ENCODE results near the gene RPS18.
"Not testable (repeated sequence)": the region's sequence is repeated elsewhere in the genome, so short reads cannot be mapped to it uniquely, and the experiment has no call there.

Gene RPS18

GRCh38 chr6:33250731-33251130, 21.1 kb upstream of the RPS18 start:
- Mint-ChIP-seq H3K4me3 (peak overlapping the region in 1 of 2 donors; percentile 90), H3K9me3 (no peaks in the 10 kb centered on the region), H3K27ac (peak overlapping the region in 1 of 2 donors; percentile 97), H3K27me3 (no peaks in the 10 kb centered on the region), H3K4me1 (ENCODE audit: low read depth in 2 of 2) (peaks cover 26% of the 10 kb centered on the region in 2 donors), H3K36me3 (ENCODE audit: insufficient read depth) (peaks cover 21% of the 10 kb centered on the region)
- ATAC-seq (replicated peaks) (no peak), DNase-seq (no peak)

GRCh38 chr6:33251395-33252012, 20.4 kb upstream of the RPS18 start:
- Mint-ChIP-seq H3K36me3 (ENCODE audit: insufficient read depth) (peaks cover 26% of the 10 kb centered on the region), H3K4me1 (ENCODE audit: low read depth in 2 of 2) (peaks cover 26% of the 10 kb centered on the region in 2 donors), H3K27me3 (no peaks in the 10 kb centered on the region), H3K27ac (no peak overlapping the region), H3K4me3 (no peak overlapping the region), H3K9me3 (no peaks in the 10 kb centered on the region)
- no peak for DNase-seq
- ATAC-seq (replicated peaks): no peak

GRCh38 chr6:33252759-33253158, 19.1 kb upstream of the RPS18 start:
- Mint-ChIP-seq H3K27me3 (no peaks in the 10 kb centered on the region), H3K4me1 (ENCODE audit: low read depth in 2 of 2) (peaks cover 26% of the 10 kb centered on the region in 2 donors), H3K9me3 (no peaks in the 10 kb centered on the region), H3K36me3 (ENCODE audit: insufficient read depth) (peaks cover 30% of the 10 kb centered on the region), H3K27ac (no peak overlapping the region), H3K4me3 (no peak overlapping the region)
- no peak for ATAC-seq (replicated peaks)
- no peak for DNase-seq

- Mint-ChIP-seq H3K4me1 (ENCODE audit: low read depth in 2 of 2) (peaks cover 12 to 17% of the 10 kb centered on the region in 2 donors), H3K9me3 (no peaks in the 10 kb centered on the region), H3K4me3 (no peak overlapping the region), H3K36me3 (ENCODE audit: insufficient read depth) (peaks cover 31% of the 10 kb centered on the region), H3K27me3 (no peaks in the 10 kb centered on the region), H3K27ac (no peak overlapping the region)
- no peak for ATAC-seq (replicated peaks)
- no peak for DNase-seq
Observed at GRCh38 chr6:33254591-33254990, 17.3 kb upstream of the RPS18 start.

- H3K27ac Mint-ChIP-seq: no peak overlapping the region
- H3K36me3 Mint-ChIP-seq (ENCODE audit: insufficient read depth): peaks cover 55% of the 10 kb centered on the region
- no peaks in the 10 kb centered on the region for H3K27me3 Mint-ChIP-seq
- no peaks in the 10 kb centered on the region for H3K4me1 Mint-ChIP-seq (ENCODE audit: low read depth in 2 of 2)
- H3K9me3 Mint-ChIP-seq: no peaks in the 10 kb centered on the region
- no peak for ATAC-seq (replicated peaks)
- DNase-seq: no peak
- H3K4me3 Mint-ChIP-seq: no peak overlapping the region
Observed at GRCh38 chr6:33259032-33259431, 12.8 kb upstream of the RPS18 start.

GRCh38 chr6:33262490-33262889, 9.4 kb upstream of the RPS18 start:
- peaks cover 62% of the 10 kb centered on the region for H3K36me3 Mint-ChIP-seq (ENCODE audit: insufficient read depth)
- not testable (repeated sequence) for H3K4me1 Mint-ChIP-seq (ENCODE audit: low read depth in 2 of 2); DNase-seq; H3K27me3 Mint-ChIP-seq; H3K9me3 Mint-ChIP-seq; H3K27ac Mint-ChIP-seq; ATAC-seq (replicated peaks); H3K4me3 Mint-ChIP-seq

- DNase-seq (no peak), ATAC-seq (replicated peaks) (no peak)
- Mint-ChIP-seq H3K4me3 (no peak overlapping the region), H3K36me3 (ENCODE audit: insufficient read depth) (peaks cover 72% of the 10 kb centered on the region), H3K9me3 (no peaks in the 10 kb centered on the region), H3K4me1 (ENCODE audit: low read depth in 2 of 2) (peaks cover 0 to 2% of the 10 kb centered on the region in 2 donors), H3K27ac (no peak overlapping the region), H3K27me3 (no peaks in the 10 kb centered on the region)
Observed at GRCh38 chr6:33264015-33264414, 7.9 kb upstream of the RPS18 start.

GRCh38 chr6:33271117-33271467, 783 bp upstream of the RPS18 start:
- Mint-ChIP-seq H3K27me3 (no peaks in the 10 kb centered on the region), H3K4me1 (ENCODE audit: low read depth in 2 of 2) (peaks cover 41 to 46% of the 10 kb centered on the region in 2 donors), H3K9me3 (no peaks in the 10 kb centered on the region)

GRCh38 chr6:33272275-33273128, 627 bp downstream of the RPS18 start:
- Mint-ChIP-seq H3K4me3 (peak overlapping the region; percentile 97 to 98), H3K9me3 (no peaks in the 10 kb centered on the region), H3K36me3 (ENCODE audit: insufficient read depth) (peaks cover 76% of the 10 kb centered on the region), H3K4me1 (ENCODE audit: low read depth in 2 of 2) (peaks cover 47 to 53% of the 10 kb centered on the region in 2 donors), H3K27ac (peak overlapping the region; percentile 99), H3K27me3 (no peaks in the 10 kb centered on the region)
- DNase-seq: no peak
- ATAC-seq (replicated peaks): no peak

More at GRCh38 chr6:33271117-33271467, 783 bp upstream of the RPS18 start:
- peaks cover 75% of the 10 kb centered on the region for H3K36me3 Mint-ChIP-seq (ENCODE audit: insufficient read depth)
- peak overlapping the region; percentile 99 for H3K27ac Mint-ChIP-seq
- peak overlapping the region; percentile 97 to 98 for H3K4me3 Mint-ChIP-seq
- ATAC-seq (replicated peaks) (peak; percentile 34), DNase-seq (no peak)

GRCh38 chr6:33273129-33273923, 1.5 kb downstream of the RPS18 start:
- DNase-seq (no peak), ATAC-seq (replicated peaks) (no peak)
- Mint-ChIP-seq H3K4me1 (ENCODE audit: low read depth in 2 of 2) (peaks cover 50 to 59% of the 10 kb centered on the region in 2 donors), H3K27ac (peak overlapping the region; percentile 99), H3K36me3 (ENCODE audit: insufficient read depth) (peaks cover 76% of the 10 kb centered on the region), H3K9me3 (no peaks in the 10 kb centered on the region), H3K27me3 (no peaks in the 10 kb centered on the region), H3K4me3 (peak overlapping the region; percentile 97 to 98)

- Mint-ChIP-seq H3K4me1 (ENCODE audit: low read depth in 2 of 2) (peaks cover 59 to 64% of the 10 kb centered on the region in 2 donors), H3K27me3 (no peaks in the 10 kb centered on the region), H3K4me3 (peak overlapping the region; percentile 97 to 98), H3K27ac (peak overlapping the region; percentile 99), H3K36me3 (ENCODE audit: insufficient read depth) (peaks cover 70% of the 10 kb centered on the region), H3K9me3 (no peaks in the 10 kb centered on the region)
- ATAC-seq (replicated peaks) (no peak), DNase-seq (no peak)
Observed at GRCh38 chr6:33273924-33274902, 2.3 kb downstream of the RPS18 start.

GRCh38 chr6:33275795-33276580, 4.1 kb downstream of the RPS18 start:
- not testable (repeated sequence) for H3K9me3 Mint-ChIP-seq; ATAC-seq (replicated peaks); H3K27me3 Mint-ChIP-seq; DNase-seq
- Mint-ChIP-seq H3K36me3 (ENCODE audit: insufficient read depth) (peaks cover 73% of the 10 kb centered on the region), H3K27ac (peak overlapping the region; percentile 92 to 99), H3K4me1 (ENCODE audit: low read depth in 2 of 2) (peaks cover 54 to 66% of the 10 kb centered on the region in 2 donors), H3K4me3 (peak overlapping the region; percentile 89 to 93)
